Osteocyte (in vitro differentiated cells): ENCODE data around the gene EP300. TPM values are rescaled to one million over a fixed set of nuclear protein-coding genes. Genes with fewer than 3 reads are reported as not detected.

Experiments used
- DNase-seq: peaks from one replicate; pipeline ENCODE4 v3.0.0; 2021; ENCODE audit warnings: mixed read lengths; ENCODE audit not compliant: unreplicated experiment; ENCODE audit errors: extremely low spot score
- H3K27ac Mint-ChIP-seq: one replicate; pipeline ENCODE4 v1.8.0; 2021; ENCODE audit warnings: mild to moderate bottlenecking, mixed read lengths; ENCODE audit not compliant: unreplicated experiment
- H3K27me3 Mint-ChIP-seq: one replicate; pipeline ENCODE4 v1.8.0; 2021; ENCODE audit warnings: mixed read lengths; ENCODE audit not compliant: unreplicated experiment
- H3K36me3 Mint-ChIP-seq: one replicate; pipeline ENCODE4 v1.8.0; 2021; ENCODE audit warnings: mixed read lengths; ENCODE audit not compliant: unreplicated experiment
- H3K4me1 Mint-ChIP-seq: one replicate; pipeline ENCODE4 v1.8.0; 2021; ENCODE audit warnings: mixed read lengths; ENCODE audit not compliant: unreplicated experiment
- H3K4me3 Mint-ChIP-seq: one replicate; pipeline ENCODE4 v1.8.0; 2021; ENCODE audit warnings: mild to moderate bottlenecking, moderate library complexity, mixed read lengths; ENCODE audit not compliant: unreplicated experiment
- H3K9me3 Mint-ChIP-seq: one replicate; pipeline ENCODE4 v1.8.0; 2021; ENCODE audit warnings: mixed read lengths; ENCODE audit not compliant: unreplicated experiment
- total RNA-seq: library from RNA; stranded (reverse); gene quantifications from 2 replicates; pipeline ENCODE4 v1.2.1, GENCODE V29; 2021
- TF ChIP-seq, protein P1 (sequence below): fragments of 200-600 bp; sonication (generic); IDR thresholded peaks from 2 replicates; pipeline ENCODE4 v1.5.0; 2021; ENCODE audit warnings: antibody characterized with exemption, mild to moderate bottlenecking, moderate library complexity

The EP300 gene
- total RNA-seq, 1 donor from 2014 or later = 83.4 TPM

DNA sequence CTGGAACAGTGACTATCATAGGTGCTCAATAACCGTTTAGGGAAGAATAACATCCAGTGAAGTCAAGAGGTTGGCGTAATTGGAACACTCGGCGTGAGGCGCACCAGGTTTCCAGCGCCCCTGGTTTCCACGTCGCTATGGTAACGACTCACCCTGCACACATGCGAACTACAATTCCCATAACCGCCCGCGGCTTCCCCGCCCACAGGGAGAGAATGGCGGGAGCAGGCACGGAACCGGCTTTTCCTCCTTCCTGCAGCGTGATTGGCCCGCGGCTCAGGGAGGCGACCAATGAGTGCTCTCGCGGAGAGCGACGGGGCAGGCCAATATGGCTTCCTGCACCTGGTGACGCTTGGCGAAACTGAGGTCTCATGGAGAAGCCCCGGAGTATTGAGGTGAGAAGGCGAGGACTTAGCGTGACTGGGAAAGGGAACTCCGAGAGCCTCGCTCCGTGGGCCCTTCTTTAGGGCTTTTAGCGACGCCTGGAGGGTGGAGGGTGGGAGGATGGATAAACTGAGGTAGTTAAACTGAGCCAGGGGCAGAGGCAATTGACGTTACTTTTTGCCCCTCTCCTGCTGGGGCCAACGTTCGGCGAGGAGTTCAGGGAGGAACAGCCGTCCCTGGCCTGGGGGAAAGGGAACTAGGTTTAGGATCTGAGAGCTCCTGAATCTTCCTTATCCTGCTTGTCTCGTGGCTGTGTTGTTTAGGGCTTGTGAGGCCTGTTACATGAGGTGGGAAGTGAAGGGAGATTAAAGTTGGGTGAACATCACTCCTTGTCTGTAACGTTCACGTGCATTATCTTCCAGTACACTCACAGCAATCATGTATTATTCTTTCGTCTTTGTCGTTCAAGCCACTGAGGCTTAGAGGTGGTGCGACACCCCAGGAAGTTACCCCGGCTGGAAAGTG lies 112.9 kb downstream of the EP300 start, which contains the start of gene L3MBTL2:
Gene L3MBTL2 (plus strand): TSS at position 321 of the 909 bp plus-strand sequence. CDS start 51 bp downstream, at position 372.
- Mint-ChIP-seq H3K4me3 (peak within 1 kb of the TSS; percentile 95), H3K36me3 (peaks cover 8% of the 10 kb centered on the region), H3K4me1 (peaks cover 17% of the 10 kb centered on the region), H3K27ac (peak within 1 kb of the TSS; percentile 96), H3K27me3 (peaks cover 13% of the 10 kb centered on the region), H3K9me3 (no peaks in the 10 kb centered on the region)
- TF ChIP-seq, protein P1, sequence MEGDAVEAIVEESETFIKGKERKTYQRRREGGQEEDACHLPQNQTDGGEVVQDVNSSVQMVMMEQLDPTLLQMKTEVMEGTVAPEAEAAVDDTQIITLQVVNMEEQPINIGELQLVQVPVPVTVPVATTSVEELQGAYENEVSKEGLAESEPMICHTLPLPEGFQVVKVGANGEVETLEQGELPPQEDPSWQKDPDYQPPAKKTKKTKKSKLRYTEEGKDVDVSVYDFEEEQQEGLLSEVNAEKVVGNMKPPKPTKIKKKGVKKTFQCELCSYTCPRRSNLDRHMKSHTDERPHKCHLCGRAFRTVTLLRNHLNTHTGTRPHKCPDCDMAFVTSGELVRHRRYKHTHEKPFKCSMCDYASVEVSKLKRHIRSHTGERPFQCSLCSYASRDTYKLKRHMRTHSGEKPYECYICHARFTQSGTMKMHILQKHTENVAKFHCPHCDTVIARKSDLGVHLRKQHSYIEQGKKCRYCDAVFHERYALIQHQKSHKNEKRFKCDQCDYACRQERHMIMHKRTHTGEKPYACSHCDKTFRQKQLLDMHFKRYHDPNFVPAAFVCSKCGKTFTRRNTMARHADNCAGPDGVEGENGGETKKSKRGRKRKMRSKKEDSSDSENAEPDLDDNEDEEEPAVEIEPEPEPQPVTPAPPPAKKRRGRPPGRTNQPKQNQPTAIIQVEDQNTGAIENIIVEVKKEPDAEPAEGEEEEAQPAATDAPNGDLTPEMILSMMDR = no peak
- peak; percentile 98 for DNase-seq

DNA sequence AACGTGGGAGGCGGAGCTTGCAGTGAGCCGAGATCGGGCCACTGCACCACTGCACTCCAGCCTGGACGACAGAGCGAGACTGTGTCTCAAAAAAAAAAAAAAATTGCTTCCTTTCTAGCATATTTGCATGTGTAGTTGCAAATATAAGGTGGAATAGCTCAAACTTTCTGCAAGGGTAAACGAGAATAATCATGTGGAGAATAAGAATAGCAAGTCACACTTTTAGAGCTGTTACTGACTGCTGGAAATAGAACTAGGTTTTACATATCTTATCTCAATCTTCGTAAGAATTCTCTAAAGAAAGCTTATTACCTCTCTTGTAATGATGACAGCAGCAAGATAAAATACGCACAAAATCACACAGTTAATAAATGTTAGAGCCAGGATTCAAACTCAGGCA lies 114.3 kb downstream of the EP300 start:
- TF ChIP-seq, protein P1 = no peak
- Mint-ChIP-seq H3K4me1 (peaks cover 17% of the 10 kb centered on the region), H3K4me3 (peak overlapping the region; percentile 20), H3K27ac (no peak overlapping the region), H3K9me3 (no peaks in the 10 kb centered on the region), H3K36me3 (peaks cover 13% of the 10 kb centered on the region), H3K27me3 (peaks cover 9% of the 10 kb centered on the region)
- DNase-seq = no peak

DNA sequence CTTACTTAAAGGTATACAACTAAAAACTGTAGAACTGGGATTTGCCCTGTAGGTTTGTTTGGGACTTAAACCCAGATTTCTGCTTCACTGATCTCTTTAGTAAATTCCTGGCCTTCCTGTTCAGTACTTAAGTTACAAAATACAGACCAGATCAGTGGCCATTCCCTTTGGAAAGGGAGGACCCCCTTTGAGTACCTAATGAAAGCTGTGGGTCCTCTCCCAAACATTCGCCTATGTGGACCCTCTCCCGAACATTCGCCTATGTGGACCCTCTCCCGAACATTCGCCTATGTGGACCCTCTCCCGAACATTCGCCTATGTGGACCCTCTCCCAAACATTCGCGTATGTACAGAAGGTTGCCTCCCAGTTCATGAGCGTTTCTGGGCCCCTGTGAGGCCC lies 123.0 kb downstream of the EP300 start:
- H3K4me3 Mint-ChIP-seq = no peak overlapping the region
- TF ChIP-seq, protein P1 = no peak
- H3K9me3 Mint-ChIP-seq = no peaks in the 10 kb centered on the region
- peaks cover 29% of the 10 kb centered on the region for H3K4me1 Mint-ChIP-seq
- H3K27ac Mint-ChIP-seq = no peak overlapping the region
- H3K36me3 Mint-ChIP-seq = peaks cover 35% of the 10 kb centered on the region
- DNase-seq = no peak
- H3K27me3 Mint-ChIP-seq = no peaks in the 10 kb centered on the region

DNA sequence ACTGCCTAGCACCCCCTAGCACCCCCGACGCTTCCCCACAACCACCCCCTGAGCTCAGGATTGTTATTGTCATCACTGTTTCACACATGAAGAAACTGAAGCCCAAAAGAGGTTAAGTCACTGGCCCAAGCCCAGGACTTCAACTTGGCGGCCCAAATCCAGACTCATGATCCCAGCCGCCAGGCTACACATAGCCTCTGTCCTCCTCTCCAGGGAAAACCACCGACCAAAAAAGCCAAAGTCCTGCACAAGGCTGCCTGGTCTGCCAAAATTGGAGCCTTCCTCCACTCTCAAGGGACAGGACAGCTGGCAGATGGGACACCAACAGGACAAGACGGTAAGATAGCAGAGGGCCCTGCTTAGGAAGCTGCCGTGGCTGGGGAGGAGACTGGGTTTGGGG lies 123.5 kb downstream of the EP300 start:
- no peak overlapping the region for H3K4me3 Mint-ChIP-seq
- no peak overlapping the region for H3K27ac Mint-ChIP-seq
- H3K36me3 Mint-ChIP-seq = peaks cover 31% of the 10 kb centered on the region
- H3K4me1 Mint-ChIP-seq = peaks cover 29% of the 10 kb centered on the region
- DNase-seq = no peak
- TF ChIP-seq, protein P1 = no peak
- no peaks in the 10 kb centered on the region for H3K9me3 Mint-ChIP-seq
- H3K27me3 Mint-ChIP-seq = no peaks in the 10 kb centered on the region

DNA sequence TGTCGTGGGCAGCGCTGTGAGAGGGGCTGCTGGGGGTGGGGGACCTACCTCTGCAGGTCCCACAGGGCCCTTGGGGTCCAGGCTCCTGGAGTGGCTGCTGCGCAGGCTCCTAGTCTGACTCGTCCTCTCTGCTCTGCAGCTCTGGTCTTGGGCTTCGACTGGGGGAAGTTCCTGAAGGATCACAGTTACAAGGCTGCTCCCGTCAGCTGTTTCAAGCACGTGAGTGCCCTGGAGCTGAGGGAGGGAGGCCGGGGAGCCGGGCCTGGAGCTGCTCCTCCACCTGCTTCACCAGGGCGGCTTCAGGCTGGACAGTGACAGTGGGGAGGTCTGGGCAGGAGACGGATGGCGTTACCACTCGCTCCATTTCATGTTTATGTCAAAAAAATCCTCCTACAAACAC lies 124.6 kb downstream of the EP300 start:
- no peak overlapping the region for H3K4me3 Mint-ChIP-seq
- peaks cover 29% of the 10 kb centered on the region for H3K4me1 Mint-ChIP-seq
- H3K27ac Mint-ChIP-seq = peak overlapping the region; percentile 94
- H3K27me3 Mint-ChIP-seq = no peaks in the 10 kb centered on the region
- H3K36me3 Mint-ChIP-seq = peaks cover 34% of the 10 kb centered on the region
- H3K9me3 Mint-ChIP-seq = no peaks in the 10 kb centered on the region
- TF ChIP-seq, protein P1 = no peak
- no peak for DNase-seq
